Measurements from ENCODE around the gene BATF.

DNA sequence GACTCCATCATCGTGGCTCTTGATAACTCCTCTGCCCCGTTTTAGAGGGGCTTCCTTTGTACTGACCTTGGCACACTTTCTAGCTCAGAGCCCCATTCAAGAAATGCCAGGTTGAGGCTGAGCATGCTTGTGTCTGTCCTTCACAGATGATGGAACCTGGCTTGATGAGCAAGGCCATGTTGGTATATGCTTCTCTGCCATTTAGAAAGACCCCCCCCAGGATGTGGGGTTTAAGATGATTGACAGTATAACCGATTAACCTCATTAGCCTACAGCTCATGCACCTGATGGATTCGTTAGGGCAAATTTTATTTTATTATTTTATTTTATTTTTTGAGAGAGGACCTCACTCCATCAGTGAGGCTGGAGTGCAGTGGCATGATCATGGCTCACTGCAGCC, 21.0 kb downstream of the BATF start:
- no peak for TF ChIP-seq CTCF (conservative IDR thresholded peaks at IDR 0.05)
- no peak for TF ChIP-seq EZH2 (IDR thresholded peaks at IDR 0.05; ENCODE audit: low read depth)
